GM12872 (cell line): ENCODE data around the gene WDR62.

Source experiments
- TF ChIP-seq, protein P1 (sequence below): IDR thresholded peaks from 3 replicates; pipeline ENCODE4 v1.5.1; 2011; ENCODE audit warnings: low read depth, mild to moderate bottlenecking, low read length, moderate library complexity; ENCODE audit not compliant: insufficient read depth

Gene WDR62

DNA sequence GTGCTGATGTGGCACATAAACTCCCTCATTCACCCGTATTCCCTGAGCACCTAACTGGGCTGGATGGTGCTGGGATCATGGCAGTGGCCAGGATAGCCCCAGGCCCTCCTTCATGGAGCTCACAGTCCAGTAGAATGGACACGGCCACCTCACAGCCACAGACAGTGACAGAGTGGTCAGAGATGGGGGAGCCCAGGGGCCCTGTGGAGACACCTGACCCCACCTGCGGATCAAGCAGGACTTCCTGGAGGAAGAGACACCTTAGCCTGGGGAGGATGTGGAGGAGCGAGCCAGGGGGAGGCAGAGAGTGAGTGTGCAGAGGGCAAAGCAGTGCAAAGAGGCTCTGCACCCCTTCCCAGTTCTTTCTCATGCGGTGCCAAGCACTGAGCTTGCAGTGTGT is 35.1 kb downstream of the WDR62 start:
- TF ChIP-seq, protein P1, sequence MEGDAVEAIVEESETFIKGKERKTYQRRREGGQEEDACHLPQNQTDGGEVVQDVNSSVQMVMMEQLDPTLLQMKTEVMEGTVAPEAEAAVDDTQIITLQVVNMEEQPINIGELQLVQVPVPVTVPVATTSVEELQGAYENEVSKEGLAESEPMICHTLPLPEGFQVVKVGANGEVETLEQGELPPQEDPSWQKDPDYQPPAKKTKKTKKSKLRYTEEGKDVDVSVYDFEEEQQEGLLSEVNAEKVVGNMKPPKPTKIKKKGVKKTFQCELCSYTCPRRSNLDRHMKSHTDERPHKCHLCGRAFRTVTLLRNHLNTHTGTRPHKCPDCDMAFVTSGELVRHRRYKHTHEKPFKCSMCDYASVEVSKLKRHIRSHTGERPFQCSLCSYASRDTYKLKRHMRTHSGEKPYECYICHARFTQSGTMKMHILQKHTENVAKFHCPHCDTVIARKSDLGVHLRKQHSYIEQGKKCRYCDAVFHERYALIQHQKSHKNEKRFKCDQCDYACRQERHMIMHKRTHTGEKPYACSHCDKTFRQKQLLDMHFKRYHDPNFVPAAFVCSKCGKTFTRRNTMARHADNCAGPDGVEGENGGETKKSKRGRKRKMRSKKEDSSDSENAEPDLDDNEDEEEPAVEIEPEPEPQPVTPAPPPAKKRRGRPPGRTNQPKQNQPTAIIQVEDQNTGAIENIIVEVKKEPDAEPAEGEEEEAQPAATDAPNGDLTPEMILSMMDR: no peak

DNA sequence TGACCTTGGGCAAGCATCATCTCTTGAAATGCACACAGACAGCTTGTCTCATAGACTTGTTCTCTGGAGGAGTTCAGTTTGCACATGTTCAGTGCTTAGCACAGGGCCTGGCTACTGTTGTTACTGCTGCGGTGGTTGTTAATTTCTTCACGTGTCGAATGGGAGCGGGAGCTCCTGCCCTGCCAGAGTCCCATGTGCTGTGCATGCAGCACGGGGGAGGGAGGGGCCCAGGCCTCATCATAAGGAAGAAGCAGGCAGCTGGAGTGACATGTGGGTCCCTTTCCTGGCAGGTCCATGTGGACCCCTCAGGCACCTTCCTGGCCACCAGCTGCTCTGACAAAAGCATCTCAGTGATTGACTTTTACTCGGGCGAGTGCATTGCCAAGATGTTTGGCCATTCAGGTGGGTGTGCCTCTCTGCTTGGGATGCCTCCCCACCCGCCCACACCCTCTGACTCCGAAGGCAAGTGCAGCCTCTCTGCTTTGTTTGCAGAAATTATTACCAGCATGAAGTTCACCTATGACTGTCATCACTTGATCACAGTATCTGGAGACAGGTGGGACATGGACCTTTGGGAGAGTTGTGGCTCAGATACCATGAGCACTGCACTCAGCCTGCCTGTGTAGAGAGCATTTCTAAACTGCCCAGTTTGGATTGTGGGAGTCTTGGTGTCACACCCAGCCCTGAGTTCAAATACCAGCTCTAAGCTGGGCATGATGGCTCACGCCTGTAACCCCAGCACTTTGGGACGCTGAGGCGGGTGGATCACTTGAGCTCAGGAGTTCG is 36.4 kb downstream of the WDR62 start:
- TF ChIP-seq, protein P1: no peak

DNA sequence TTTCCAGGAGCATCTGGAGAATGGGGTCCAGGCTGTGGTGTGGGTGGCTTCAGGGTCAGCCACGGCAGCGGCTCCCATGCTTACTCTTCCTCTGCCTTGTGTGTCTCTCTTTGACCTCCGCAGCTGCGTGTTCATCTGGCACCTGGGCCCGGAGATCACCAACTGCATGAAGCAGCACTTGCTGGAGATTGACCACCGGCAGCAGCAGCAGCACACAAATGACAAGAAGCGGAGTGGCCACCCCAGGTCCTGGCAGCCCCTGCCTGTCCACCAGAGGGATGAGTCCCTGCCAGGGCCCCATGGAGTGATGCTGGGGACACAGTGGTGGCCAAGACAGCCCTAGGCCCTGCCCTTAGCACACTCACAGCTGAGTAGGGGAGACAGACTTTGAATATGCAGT is 37.9 kb downstream of the WDR62 start:
- TF ChIP-seq, protein P1: no peak

DNA sequence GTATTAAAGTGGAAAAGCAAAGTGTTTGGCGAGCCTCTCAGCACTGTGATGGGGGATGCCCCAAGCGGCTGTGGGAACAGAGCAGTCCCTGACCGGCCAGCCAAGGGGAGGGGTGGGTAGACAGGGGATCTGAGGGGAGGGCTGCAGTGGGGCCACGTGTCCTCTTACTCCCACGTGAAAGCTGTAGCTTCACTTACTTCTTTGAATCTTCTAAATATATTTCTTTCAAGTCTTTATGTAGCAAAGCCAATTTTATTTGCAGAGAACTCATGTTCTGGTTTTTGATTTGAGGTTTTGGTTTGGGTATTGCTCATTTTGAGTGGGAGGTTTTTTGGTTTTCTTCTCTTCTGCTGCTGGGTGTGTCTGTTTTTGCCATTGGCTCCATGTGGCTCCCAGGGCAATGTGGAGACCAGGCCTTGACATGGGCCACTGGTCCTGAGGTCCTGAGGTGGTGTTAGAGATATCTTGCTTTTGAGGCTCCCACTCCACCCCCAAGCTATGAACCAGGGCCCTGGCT is 38.5 kb downstream of the WDR62 start:
- TF ChIP-seq, protein P1: no peak

DNA sequence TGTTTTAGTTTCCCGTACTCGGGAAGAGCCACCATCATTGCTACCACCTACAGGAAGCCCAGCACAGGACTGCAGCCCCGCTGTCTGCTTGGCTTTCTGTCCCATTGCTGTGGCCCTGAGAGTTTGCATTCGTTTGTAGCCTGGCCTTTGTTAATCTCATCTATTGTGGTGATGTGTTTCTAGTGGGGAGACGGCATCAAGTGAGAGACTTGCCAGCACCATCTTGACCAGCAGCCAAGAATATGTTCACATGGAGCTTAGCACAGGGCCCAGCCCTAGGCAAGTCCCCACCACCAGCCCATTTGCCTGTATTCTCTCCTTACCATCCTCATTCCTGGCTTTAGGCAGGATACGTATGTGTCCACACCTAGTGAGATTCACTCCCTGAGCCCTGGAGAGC is 39.0 kb downstream of the WDR62 start:
- TF ChIP-seq, protein P1: no peak

DNA sequence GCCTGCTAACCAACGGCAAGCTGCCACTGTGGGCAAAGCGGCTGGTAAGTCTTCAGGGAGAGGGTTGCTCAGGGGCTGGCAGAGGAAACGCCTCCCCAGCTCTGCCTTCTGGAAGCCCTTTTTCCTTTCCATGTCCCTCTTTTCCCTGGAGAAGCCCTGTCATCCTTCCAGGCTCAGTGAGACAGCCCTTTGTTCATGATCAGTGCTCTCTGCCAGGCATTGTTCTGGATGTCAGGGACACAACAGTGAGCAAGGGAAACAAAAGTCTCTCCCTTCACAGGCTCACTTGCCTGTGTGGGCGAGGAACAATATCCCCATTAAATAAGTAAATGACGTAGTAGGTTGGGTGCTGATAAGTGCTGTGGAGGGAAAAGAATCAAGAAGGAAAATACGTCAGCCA is 42.3 kb downstream of the WDR62 start:
- TF ChIP-seq, protein P1: no peak

DNA sequence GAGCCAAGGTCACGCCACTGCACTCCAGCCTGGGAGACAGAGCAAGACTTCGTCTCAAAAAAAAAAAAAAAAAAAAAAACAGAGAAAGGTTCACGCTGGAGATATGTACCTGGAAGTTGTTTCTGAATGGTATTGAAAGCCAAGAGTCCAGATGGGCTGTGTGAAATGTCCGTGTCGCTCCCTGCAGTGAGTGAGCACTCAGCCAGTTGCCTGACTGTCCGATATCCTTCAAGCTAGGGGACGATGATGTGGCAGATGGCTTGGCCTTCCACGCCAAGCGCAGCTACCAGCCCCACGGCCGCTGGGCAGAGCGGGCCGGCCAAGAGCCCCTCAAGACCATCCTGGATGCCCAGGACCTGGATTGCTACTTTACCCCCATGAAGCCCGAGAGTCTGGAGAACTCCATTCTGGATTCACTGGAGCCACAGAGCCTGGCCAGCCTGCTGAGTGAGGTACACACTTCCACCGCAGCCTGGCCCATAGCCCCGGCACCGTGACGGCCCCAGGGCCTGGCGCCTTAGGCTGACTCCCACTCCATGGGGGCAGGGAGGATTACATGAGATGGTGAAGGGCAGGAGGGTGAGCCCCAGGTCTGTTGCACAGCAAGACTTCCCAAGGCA is 44.6 kb downstream of the WDR62 start:
- TF ChIP-seq, protein P1: no peak
